Retinal pigment epithelial cell (primary cell): ENCODE data around the gene RALGPS2.

Experiments used
- DNase-seq: peaks from one replicate; pipeline ENCODE4 v3.0.0-alpha.2; 2010; ENCODE audit warnings: low read depth
- H3K4me3 ChIP-seq: 2 replicates; pipeline ENCODE4 v1.5.1; 2011; ENCODE audit warnings: mild to moderate bottlenecking, low read length, control low read depth, moderate library complexity
- CTCF ChIP-seq: conservative IDR thresholded peaks from 2 replicates; pipeline ENCODE4 v1.5.1; 2011; ENCODE audit warnings: low read depth, low read length, control low read depth, inconsistent platforms

The RALGPS2 gene

GRCh38 chr1:178940068-178940765, 215.2 kb downstream of the RALGPS2 start:
- no peak for DNase-seq
- H3K4me3 ChIP-seq, result no peak overlapping the region
- no peak for TF ChIP-seq CTCF

- DNase-seq, result no peak
- H3K4me3 ChIP-seq, result no peak overlapping the region
- no peak for TF ChIP-seq CTCF
These were observed 216.2 kb downstream of the RALGPS2 start for GRCh38 chr1:178941261-178941689.

DNA sequence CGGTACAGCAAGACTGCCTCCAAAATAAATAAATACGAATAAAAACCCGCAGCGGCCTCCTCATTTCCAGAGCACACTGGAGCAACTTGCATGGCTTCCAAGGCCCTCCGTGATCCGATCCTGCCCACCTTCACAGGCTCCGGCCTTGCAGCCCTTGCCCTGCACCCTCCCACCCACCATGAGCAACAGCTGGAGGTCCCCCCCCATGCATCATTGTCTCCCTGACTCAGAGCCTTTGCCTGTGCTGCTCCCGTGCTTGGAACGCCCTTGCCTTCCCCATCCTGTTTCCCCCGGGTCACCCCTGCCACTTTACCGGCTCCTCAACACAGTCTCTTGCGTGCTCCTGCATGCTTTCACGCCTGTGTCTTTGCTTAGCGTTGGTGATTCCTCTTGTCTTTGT, 216.8 kb downstream of the RALGPS2 start:
- DNase-seq, result no peak
- no peak overlapping the region for H3K4me3 ChIP-seq
- no peak for TF ChIP-seq CTCF

DNA sequence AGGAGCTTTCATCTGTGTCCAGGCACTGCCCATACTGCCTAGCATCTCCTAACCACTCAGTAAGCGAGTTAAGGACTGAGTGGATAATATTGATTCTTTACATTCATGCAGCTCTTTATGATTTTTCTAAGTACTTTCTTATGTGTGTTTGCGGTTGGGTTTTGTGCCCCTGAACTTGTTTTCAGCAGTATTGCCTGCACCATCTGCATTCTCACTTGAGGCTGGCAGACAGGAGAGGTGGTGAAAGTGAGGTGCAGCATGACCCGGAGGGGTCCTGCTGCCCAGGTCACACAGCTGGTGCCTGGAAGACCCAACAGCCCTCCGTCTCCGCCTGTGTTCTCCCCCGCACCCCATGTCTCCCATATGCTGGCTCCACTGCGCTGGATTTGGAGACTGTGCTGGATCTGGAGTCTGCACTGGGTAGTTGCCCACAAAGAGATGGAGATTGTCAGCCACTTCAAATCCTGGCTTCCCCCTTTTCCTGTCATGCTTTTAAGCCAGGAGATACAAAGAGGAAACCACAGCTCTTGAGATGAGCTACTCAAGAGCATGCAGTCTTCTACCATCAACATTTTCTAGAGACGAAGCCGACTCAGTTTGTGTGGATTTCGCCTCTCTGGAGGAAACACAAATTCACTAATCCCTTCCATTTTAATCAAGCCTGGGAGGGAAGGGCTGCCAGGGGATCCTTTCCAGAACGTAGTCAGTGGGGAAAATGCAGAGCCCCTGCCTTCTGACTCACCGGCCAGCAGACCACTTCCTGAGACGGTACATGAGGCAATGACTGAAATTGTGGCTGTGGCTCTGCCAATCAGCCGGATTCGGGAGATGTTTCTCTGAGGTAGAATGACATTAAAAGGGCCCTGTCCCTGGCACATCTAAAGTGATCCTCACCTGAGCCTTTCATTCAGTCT, 217.5 kb downstream of the RALGPS2 start:
- DNase-seq, result peak; percentile 31
- no peak for TF ChIP-seq CTCF
- H3K4me3 ChIP-seq, result no peak overlapping the region

DNA sequence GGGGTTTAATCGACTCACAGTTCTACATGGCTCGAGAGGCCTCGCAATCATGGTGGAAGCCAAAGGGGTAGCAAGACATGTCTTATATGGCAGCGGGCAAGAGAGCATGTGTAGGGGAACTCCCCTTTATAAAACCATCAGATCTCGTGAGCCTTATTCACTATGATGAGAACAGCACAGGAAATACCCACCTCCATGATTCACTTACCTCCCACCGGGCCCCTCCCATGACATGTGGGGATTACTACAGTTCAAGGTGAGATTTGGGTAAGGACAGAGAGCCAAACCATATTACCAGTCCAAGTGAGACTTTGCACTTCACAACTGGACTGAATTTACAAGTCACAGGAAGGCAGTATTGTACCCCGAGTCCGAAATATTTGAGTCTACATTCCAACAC, 219.7 kb downstream of the RALGPS2 start:
- no peak for DNase-seq
- no peak for TF ChIP-seq CTCF
- no peak overlapping the region for H3K4me3 ChIP-seq

GRCh38 chr1:178945763-178946266, 220.8 kb downstream of the RALGPS2 start:
- H3K4me3 ChIP-seq, result no peak overlapping the region
- DNase-seq, result no peak
- no peak for TF ChIP-seq CTCF
